ENCODE results near the gene KLK13.

DNA sequence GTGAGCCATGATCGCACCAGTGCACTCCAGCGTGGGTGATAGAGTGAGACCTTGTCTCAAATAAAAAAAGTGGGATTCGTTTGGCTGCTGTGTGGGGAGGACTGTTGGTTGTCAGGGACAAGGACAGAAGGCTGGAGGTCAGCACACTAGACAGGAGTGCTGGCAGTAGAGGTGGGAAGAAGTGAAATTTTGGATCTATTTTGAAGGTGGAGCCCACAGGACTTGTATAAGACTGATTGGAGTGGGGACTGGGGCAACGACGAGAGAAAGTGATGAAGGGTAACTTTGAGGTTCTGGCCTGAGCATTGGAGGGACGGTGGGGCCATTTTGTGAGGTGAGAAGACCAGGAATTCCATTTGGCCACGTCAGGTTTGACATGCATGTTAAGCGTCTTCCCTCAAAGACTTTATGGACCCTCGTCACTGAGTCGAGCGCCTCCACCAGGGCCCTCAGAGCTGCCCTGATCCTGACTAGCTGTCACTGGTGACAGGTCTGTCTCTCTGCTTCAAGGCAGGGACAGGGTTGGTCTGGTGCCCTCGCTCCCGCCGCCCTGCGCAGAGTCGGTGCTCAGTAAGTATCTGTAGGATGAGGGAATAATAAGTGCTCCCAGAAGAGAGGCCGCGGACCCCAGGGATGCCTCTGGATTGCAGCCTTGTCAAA, 42.6 kb upstream of the KLK13 start:
- TF ChIP-seq, protein P1, sequence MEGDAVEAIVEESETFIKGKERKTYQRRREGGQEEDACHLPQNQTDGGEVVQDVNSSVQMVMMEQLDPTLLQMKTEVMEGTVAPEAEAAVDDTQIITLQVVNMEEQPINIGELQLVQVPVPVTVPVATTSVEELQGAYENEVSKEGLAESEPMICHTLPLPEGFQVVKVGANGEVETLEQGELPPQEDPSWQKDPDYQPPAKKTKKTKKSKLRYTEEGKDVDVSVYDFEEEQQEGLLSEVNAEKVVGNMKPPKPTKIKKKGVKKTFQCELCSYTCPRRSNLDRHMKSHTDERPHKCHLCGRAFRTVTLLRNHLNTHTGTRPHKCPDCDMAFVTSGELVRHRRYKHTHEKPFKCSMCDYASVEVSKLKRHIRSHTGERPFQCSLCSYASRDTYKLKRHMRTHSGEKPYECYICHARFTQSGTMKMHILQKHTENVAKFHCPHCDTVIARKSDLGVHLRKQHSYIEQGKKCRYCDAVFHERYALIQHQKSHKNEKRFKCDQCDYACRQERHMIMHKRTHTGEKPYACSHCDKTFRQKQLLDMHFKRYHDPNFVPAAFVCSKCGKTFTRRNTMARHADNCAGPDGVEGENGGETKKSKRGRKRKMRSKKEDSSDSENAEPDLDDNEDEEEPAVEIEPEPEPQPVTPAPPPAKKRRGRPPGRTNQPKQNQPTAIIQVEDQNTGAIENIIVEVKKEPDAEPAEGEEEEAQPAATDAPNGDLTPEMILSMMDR (IDR thresholded peaks at IDR 0.05), result no peak
- TF ChIP-seq POLR2A (IDR thresholded peaks at IDR 0.05), result no peak
